Measurements from ENCODE around the gene TRIP10. TPM values are rescaled to one million over a fixed set of nuclear protein-coding genes. Genes with fewer than 3 reads are reported as not detected.

Gene TRIP10
- total and polyA plus RNA-seq, 2 of the 13 experiments (the other 11 are each of a cell fraction or from before 2014, with no cell fraction given): 32.5 to 33.2 TPM

- TF ChIP-seq ATF4 (CRISPR knock-in tag; IDR thresholded peaks at IDR 0.05): no peak
- TF ChIP-seq THAP11 (CRISPR knock-in tag; IDR thresholded peaks at IDR 0.05): no peak
- TF ChIP-seq PREB (CRISPR knock-in tag; IDR thresholded peaks at IDR 0.05): no peak
- no peak for TF ChIP-seq PBX3 (CRISPR knock-in tag; IDR thresholded peaks at IDR 0.05; ENCODE audit: borderline replicate concordance)
- TF ChIP-seq SP5 (CRISPR knock-in tag; IDR thresholded peaks at IDR 0.05; ENCODE audit: borderline replicate concordance, low read depth): no peak
- no peak for TF ChIP-seq NCOA1 (CRISPR knock-in tag; IDR thresholded peaks at IDR 0.05)
- no peak for TF ChIP-seq ZNF160 (CRISPR knock-in tag; IDR thresholded peaks at IDR 0.05)
- no peak for TF ChIP-seq ZNF513 (CRISPR knock-in tag; conservative IDR thresholded peaks at IDR 0.05)
- no peak for TF ChIP-seq ZNF350 (CRISPR knock-in tag; IDR thresholded peaks at IDR 0.05; ENCODE audit: borderline replicate concordance, low read depth)
- no peak for TF ChIP-seq KLF16 (CRISPR knock-in tag; IDR thresholded peaks at IDR 0.05)
- no peak for TF ChIP-seq HIC2 (CRISPR knock-in tag; IDR thresholded peaks at IDR 0.05; ENCODE audit: low read depth)
- TF ChIP-seq SRSF9 (IDR thresholded peaks at IDR 0.05; ENCODE audit: borderline replicate concordance, insufficient read depth, low read depth, low read length, poor library complexity, severe bottlenecking): no peak
- TF ChIP-seq MIER2 (CRISPR knock-in tag; IDR thresholded peaks at IDR 0.05): no peak
- TF ChIP-seq ZZZ3 (CRISPR knock-in tag; IDR thresholded peaks at IDR 0.05; ENCODE audit: borderline replicate concordance): no peak
- no peak for TF ChIP-seq NR3C1 (CRISPR knock-in tag; IDR thresholded peaks at IDR 0.05)
- no peak for TF ChIP-seq ZNF282 (IDR thresholded peaks at IDR 0.05; ENCODE audit: partially characterized antibody)
- TF ChIP-seq MEIS1 (CRISPR knock-in tag; IDR thresholded peaks at IDR 0.05; ENCODE audit: borderline replicate concordance): no peak
- no peak for TF ChIP-seq ZNF292 (CRISPR knock-in tag; IDR thresholded peaks at IDR 0.05; ENCODE audit: borderline replicate concordance, low read depth)
These were observed 49.2 kb upstream of the TRIP10 start (continued) for GRCh38 chr19:6690160-6690885.

All from HepG2 (cell line).